Body of pancreas (tissue), 4 donors: ENCODE results near the gene HSD17B8. TPM values are rescaled to one million over a fixed set of nuclear protein-coding genes. Genes with fewer than 3 reads are reported as not detected.

ENCODE experiments used
- ATAC-seq: fragments of 150-250 bp; one replicate; pipeline ENCODE4 v1.9.1; 2016
- DNase-seq, 4 donors: peaks; one replicate each; pipeline ENCODE4 v3.0.0-alpha.2; 2019
- H3K27ac ChIP-seq, 4 donors: fragments of 200-600 bp; sonication (generic); 1 replicate in 3 of 4; 2 replicates in 1 of 4; pipeline versions ENCODE4 v1.5.1 to v1.6.1; 2016 to 2019; ENCODE audit warnings: mild to moderate bottlenecking in 1 of 4, mixed read lengths in 1 of 4, moderate library complexity in 1 of 4
- H3K27me3 ChIP-seq, 2 donors: fragments of 200-600 bp; sonication (generic); one replicate each; pipeline ENCODE4 v1.6.0; 2016; ENCODE audit warnings: mild to moderate bottlenecking in 1 of 2
- H3K36me3 ChIP-seq, 2 donors: fragments of 200-600 bp; sonication (generic); replicated peaks in 1 of 2; 2 replicates each; pipeline ENCODE4 v1.5.1; 2016; ENCODE audit warnings: low read depth in 2 of 2; ENCODE audit not compliant: insufficient read depth in 1 of 2
- H3K4me1 ChIP-seq: fragments of 200-600 bp; sonication (generic); one replicate; pipeline ENCODE4 v1.6.0; 2016
- H3K4me3 ChIP-seq, 2 donors: fragments of 200-600 bp; sonication (generic); 1 replicate in 1 of 2; 2 replicates in 1 of 2; pipeline ENCODE4 v1.5.1; 2016 to 2019
- H3K9me3 ChIP-seq, 3 donors: fragments of 200-600 bp; sonication (generic); 1 replicate in 2 of 3; 2 replicates in 1 of 3; pipeline ENCODE4 v1.5.1; 2016
- POLR2A ChIP-seq, 3 donors: fragments of 450-650 bp; IDR thresholded peaks; one replicate each; pipeline ENCODE4 v1.6.1; 2016; ENCODE audit warnings: antibody characterized with exemption in 3 of 3, mild to moderate bottlenecking in 2 of 3
- WGBS, 2 donors: methylation state at CpG; one replicate each; pipeline ENCODE4 v1.1.5; 2017; 5-methylcytosine and 5-hydroxymethylcytosine counted together
- intact Hi-C: fragments of 100-400 bp; cut with DNase I; formaldehyde crosslinking; loops from one replicate; pipeline ENCODE4 v1.15.1; 2023
- total RNA-seq, 2 donors: library from RNA; depleted of rRNA; stranded (reverse); fragments of >200 nt; gene quantifications; one replicate each; pipeline ENCODE4 v1.1.0, GENCODE V29; 2016
- TF ChIP-seq, protein P1 (sequence below), 7 experiments: fragments of 450-650 bp in 4 of 7; fragments of 200-600 bp in 3 of 7; sonication (generic) in 3 of 7; IDR thresholded peaks; one replicate each; pipeline ENCODE4 v1.5.1; 2016 to 2019; ENCODE audit warnings: antibody characterized with exemption in 7 of 7

Gene HSD17B8
- total RNA-seq, 2 donors from 2014 or later: 19.1 to 29.1 TPM

DNA sequence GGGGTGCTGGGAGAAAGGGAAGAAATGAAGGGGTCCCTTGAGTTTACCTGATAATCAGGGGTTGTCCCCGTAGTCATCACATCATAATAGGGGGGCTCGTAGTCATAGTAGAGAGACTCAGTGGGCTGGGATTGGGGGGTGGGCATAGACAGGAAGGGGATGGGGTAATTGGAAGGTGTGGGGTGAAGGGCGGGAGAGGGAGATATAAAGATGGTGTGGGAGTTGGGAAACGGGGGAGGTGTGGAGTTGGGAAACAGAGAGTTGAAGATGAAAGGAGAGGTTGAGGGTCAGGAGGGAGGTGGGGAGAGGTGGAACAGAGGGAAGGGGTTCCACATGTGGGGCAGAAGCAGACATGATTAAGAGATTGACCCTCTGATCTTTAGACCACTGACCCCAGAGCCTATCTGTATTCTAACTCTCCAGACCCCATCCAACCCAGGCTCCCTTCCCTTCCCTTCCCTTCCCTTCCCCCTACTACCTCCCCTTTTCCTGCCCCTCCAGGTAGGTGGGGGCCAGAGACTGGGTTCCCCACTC lies 18.7 kb upstream of the HSD17B8 start:
- TF ChIP-seq, protein P1, sequence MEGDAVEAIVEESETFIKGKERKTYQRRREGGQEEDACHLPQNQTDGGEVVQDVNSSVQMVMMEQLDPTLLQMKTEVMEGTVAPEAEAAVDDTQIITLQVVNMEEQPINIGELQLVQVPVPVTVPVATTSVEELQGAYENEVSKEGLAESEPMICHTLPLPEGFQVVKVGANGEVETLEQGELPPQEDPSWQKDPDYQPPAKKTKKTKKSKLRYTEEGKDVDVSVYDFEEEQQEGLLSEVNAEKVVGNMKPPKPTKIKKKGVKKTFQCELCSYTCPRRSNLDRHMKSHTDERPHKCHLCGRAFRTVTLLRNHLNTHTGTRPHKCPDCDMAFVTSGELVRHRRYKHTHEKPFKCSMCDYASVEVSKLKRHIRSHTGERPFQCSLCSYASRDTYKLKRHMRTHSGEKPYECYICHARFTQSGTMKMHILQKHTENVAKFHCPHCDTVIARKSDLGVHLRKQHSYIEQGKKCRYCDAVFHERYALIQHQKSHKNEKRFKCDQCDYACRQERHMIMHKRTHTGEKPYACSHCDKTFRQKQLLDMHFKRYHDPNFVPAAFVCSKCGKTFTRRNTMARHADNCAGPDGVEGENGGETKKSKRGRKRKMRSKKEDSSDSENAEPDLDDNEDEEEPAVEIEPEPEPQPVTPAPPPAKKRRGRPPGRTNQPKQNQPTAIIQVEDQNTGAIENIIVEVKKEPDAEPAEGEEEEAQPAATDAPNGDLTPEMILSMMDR (IDR thresholded peaks at IDR 0.05): no peak
- TF ChIP-seq POLR2A (IDR thresholded peaks at IDR 0.05): no peak
- 63 to 76% methylated on average over 4 of the region's 4 CpGs for WGBS, 2 donors
- ATAC-seq (no peak), DNase-seq (no peak)
- Histone ChIP-seq H3K27ac (no peak overlapping the region), H3K36me3 (no peaks in the 10 kb centered on the region), H3K9me3 (no peaks in the 10 kb centered on the region), H3K4me1 (no peaks in the 10 kb centered on the region), H3K27me3 (no peaks in the 10 kb centered on the region), H3K4me3 (no peak overlapping the region)
- intact Hi-C loops: no loop called here

DNA sequence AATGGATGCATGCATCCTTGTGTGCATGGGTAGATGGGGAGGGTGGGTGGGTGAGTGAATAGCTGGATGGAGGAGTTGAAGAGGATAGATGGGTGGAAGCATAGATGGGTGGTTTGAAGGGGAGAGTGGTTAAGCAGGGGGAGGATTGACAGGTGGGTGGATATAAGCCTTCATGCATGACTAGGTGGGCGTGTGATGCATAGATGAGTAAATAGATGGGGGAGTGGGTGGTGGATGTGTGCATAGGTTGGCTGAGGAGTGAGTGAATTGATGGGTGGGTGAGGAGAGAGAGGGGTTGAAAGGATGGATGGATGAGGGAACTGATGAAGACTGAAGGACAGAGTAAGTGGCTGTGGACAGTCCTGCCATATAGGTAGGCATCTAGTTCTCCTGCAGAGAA lies 16.6 kb upstream of the HSD17B8 start:
- intact Hi-C loops: no loop called here
- Histone ChIP-seq H3K27ac (no peak overlapping the region), H3K4me3 (no peak overlapping the region), H3K4me1 (peaks cover 19% of the 10 kb centered on the region), H3K27me3 (peaks cover 0 to 6% of the 10 kb centered on the region in 2 donors), H3K9me3 (no peaks in the 10 kb centered on the region), H3K36me3 (no peaks in the 10 kb centered on the region)
- WGBS, 2 donors: 86 to 89% methylated on average over 1 of the region's 1 CpG
- ATAC-seq (no peak), DNase-seq (no peak)
- TF ChIP-seq, protein P1 (IDR thresholded peaks at IDR 0.05): no peak
- TF ChIP-seq POLR2A (IDR thresholded peaks at IDR 0.05): no peak

DNA sequence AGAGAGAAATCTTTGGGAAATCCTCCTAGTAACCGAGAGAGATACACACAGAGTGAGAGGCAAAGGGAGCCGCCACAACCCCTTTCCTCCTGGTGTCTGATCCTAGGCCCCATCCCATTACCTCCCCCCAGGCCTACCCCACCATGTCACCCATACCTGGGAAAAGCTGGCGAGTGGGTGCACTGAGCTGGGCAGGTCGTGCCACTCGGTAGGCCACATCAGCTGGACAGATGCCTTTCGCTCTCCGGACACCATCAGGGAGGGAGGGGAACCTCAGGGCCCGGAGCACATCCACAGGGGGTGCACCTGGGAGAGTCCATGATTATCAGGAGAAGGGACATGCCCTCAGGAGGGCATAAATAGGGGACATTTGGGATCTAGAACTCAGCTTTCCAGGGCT lies 15.3 kb upstream of the HSD17B8 start:
- ATAC-seq (no peak), DNase-seq (no peak)
- H3K36me3 ChIP-seq: no peaks in the 10 kb centered on the region
- peaks cover 23% of the 10 kb centered on the region for H3K4me1 ChIP-seq
- H3K27me3 ChIP-seq: peaks cover 0 to 6% of the 10 kb centered on the region in 2 donors
- H3K27ac ChIP-seq: no peak overlapping the region
- intact Hi-C loops: no loop called here
- H3K4me3 ChIP-seq: no peak overlapping the region
- TF ChIP-seq, protein P1 (IDR thresholded peaks at IDR 0.05): no peak
- no peaks in the 10 kb centered on the region for H3K9me3 ChIP-seq
- 76 to 82% methylated on average over 6 to 8 of the region's 8 CpGs for WGBS, 2 donors

DNA sequence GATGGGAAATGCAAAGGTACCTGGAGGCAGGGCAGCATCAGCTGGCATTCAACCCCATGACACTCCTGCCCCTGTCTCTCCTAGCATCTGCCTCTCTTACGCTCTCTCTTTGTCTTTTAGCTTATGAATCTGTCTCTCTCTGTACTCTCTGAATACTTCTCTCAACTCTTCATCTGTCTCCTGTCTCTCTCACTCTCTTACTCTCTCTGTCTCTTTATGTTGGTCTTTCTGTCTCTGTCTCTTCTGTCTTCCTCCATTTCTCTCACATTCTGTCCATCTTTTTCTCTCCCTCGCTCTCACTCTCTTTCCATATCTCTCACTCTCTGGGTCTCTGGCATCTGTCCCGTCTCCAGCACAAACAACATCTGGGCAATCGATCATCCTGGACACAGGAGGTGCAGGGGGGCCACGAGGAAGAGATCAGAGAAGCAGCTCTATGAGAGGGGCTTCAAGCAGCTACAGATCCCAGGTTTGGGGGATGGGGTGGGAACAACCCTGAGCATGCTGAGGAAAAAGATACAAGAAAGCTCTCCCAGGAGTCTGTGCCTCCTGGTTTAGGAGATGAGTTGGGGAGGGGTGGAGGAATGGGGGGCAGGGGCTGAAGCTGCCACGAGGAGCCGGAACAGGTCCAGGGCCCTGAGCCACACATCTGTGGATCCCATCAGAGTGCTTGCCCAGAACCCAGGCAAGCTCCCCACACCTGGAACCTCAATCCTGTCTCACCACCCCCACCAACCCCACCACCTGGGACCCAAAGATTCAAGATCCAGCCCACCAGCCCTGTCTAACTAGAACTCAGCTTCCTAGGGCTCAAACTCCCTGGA lies 14.6 kb upstream of the HSD17B8 start:
- no peak for DNase-seq
- Histone ChIP-seq H3K36me3 (peaks cover 0 to 6% of the 10 kb centered on the region in 2 donors), H3K9me3 (no peaks in the 10 kb centered on the region), H3K27ac (no peak overlapping the region), H3K4me1 (peaks cover 23% of the 10 kb centered on the region), H3K27me3 (peaks cover 0 to 6% of the 10 kb centered on the region in 2 donors), H3K4me3 (no peak overlapping the region)
- ATAC-seq: no peak
- TF ChIP-seq POLR2A (IDR thresholded peaks at IDR 0.05): no peak
- TF ChIP-seq, protein P1 (IDR thresholded peaks at IDR 0.05): no peak
- 50 to 59% methylated on average over 7 of the region's 7 CpGs for WGBS, 2 donors
- intact Hi-C loops: no loop called here
